K562 (cell line): Measurements from ENCODE around the gene CUEDC2. TPM values are rescaled to one million over a fixed set of nuclear protein-coding genes. Genes with fewer than 3 reads are reported as not detected.

Experiments
- CCNT2 ChIP-seq: IDR thresholded peaks from 2 replicates; pipeline ENCODE4 v1.6.1; 2011; ENCODE audit warnings: borderline replicate concordance, low read depth, mild to moderate bottlenecking, moderate library complexity, mixed read lengths, low read length; ENCODE audit not compliant: insufficient read length; ENCODE audit errors: extremely low read depth
- ELF4 ChIP-seq: fragments of 450-650 bp; formaldehyde crosslinking; IDR thresholded peaks from 2 replicates; pipeline ENCODE4 v1.4.0; 2022; ENCODE audit warnings: missing genetic modification characterization
- EP400 ChIP-seq: fragments of 450-650 bp; IDR thresholded peaks from 2 replicates; pipeline ENCODE4 v1.6.1; 2017; ENCODE audit warnings: antibody characterized with exemption, mild to moderate bottlenecking, moderate library complexity
- FOXK1 ChIP-seq: sonication (generic); formaldehyde crosslinking; IDR thresholded peaks from 2 replicates; pipeline ENCODE4 v1.8.0; 2022; ENCODE audit warnings: missing genetic modification reagents, mild to moderate bottlenecking, borderline replicate concordance
- KAT2B ChIP-seq: IDR thresholded peaks from one replicate; pipeline ENCODE4 v1.6.1; 2012; ENCODE audit warnings: low read depth, mild to moderate bottlenecking, control low read depth, inconsistent platforms, low read length, moderate library complexity
- KDM1A ChIP-seq, 2 experiments: fragments of 450-650 bp; IDR thresholded peaks; 2 replicates each; pipeline ENCODE4 v1.6.1; 2016; ENCODE audit warnings: mild to moderate bottlenecking in 2 of 2
- NUFIP1 ChIP-seq: fragments of 450-650 bp; IDR thresholded peaks from 2 replicates; pipeline ENCODE4 v1.6.1; 2018; ENCODE audit not compliant: partially characterized antibody
- PHB2 ChIP-seq: fragments of 450-650 bp; IDR thresholded peaks from 2 replicates; pipeline ENCODE4 v1.6.1; 2017; ENCODE audit warnings: low read depth
- RAD51 ChIP-seq: fragments of 450-650 bp; IDR thresholded peaks from 2 replicates; pipeline ENCODE4 v1.7.1; 2016; ENCODE audit warnings: low read depth, mild to moderate bottlenecking, borderline replicate concordance
- RBM22 ChIP-seq: fragments of 200-400 bp; formaldehyde crosslinking; IDR thresholded peaks from 2 replicates; pipeline ENCODE4 v1.6.1; 2018; ENCODE audit warnings: low read length, low read depth; ENCODE audit not compliant: poor library complexity, severe bottlenecking
- SAFB ChIP-seq: fragments of 200-400 bp; formaldehyde crosslinking; IDR thresholded peaks from 2 replicates; pipeline ENCODE4 v1.6.1; 2017; ENCODE audit warnings: low read depth, low read length, borderline replicate concordance
- SIX5 ChIP-seq, 2 experiments: IDR thresholded peaks; 2 replicates each; pipeline ENCODE4 v1.6.1; 2011; ENCODE audit warnings: low read length in 2 of 2, borderline replicate concordance in 1 of 2, low read depth in 1 of 2, mild to moderate bottlenecking in 1 of 2, moderate library complexity in 1 of 2; ENCODE audit not compliant: insufficient read depth in 1 of 2
- TSHZ1 ChIP-seq: fragments of 250-450 bp; sonication (Bioruptor Pico); IDR thresholded peaks from 2 replicates; pipeline ENCODE4 v1.4.0; 2020; ENCODE audit warnings: mild to moderate bottlenecking, moderate library complexity
- ZNF282 ChIP-seq: sonication (generic); formaldehyde crosslinking; IDR thresholded peaks from 2 replicates; pipeline ENCODE4 v1.8.1; 2023; ENCODE audit warnings: missing genetic modification reagents
- ZNF3 ChIP-seq: fragments of 250-450 bp; sonication (Bioruptor Pico); IDR thresholded peaks from 2 replicates; pipeline ENCODE4 v1.5.0; 2021; ENCODE audit warnings: mild to moderate bottlenecking, moderate library complexity
- ZNF696 ChIP-seq: fragments of 250-450 bp; sonication (Bioruptor Pico); conservative IDR thresholded peaks from 2 replicates; pipeline ENCODE4 v1.4.0; 2020; ENCODE audit warnings: mild to moderate bottlenecking, moderate library complexity
- ZNF766 ChIP-seq: fragments of 200-800 bp; sonication (Bioruptor generic); conservative IDR thresholded peaks from 2 replicates; pipeline ENCODE4 v1.6.1; 2016; ENCODE audit warnings: missing genetic modification characterization, missing compliant biosample characterization
- ZNF778 ChIP-seq: fragments of 450-650 bp; formaldehyde crosslinking; IDR thresholded peaks from 2 replicates; pipeline ENCODE4 v1.4.0; 2020; ENCODE audit warnings: mild to moderate bottlenecking, moderate library complexity
- polyA plus RNA-seq, 8 experiments: library from polyadenylated mRNA; depleted of rRNA in 4 of 8; stranded (reverse) in 5 of 8; unstranded in 3 of 8; fragments of >200 nt; fragmentation: Nextera tagmentation in 2 of 8; fragmentation: Illumina TruSeq in 1 of 8; extraction: Ambion mirVana in 2 of 8; extraction: Trizol in 1 of 8; gene quantifications; 2 replicates each; pipeline versions ENCODE4 v1.2.1 to v1.2.3, GENCODE V29; 2011 to 2014; ENCODE audit warnings: inconsistent platforms in 1 of 8, missing spikeins in 1 of 8
- total RNA-seq, 7 experiments: library from RNA; depleted of rRNA in 6 of 7; stranded (reverse); fragments of >200 nt in 6 of 7; fragmentation: Illumina TruSeq in 2 of 7; extraction: Trizol in 2 of 7; gene quantifications; 2 replicates each; pipeline versions ENCODE4 v1.2.1 to v1.2.3, GENCODE V29; 2011 to 2021; ENCODE audit warnings: low replicate concordance in 1 of 7
- TF ChIP-seq, protein P1 (sequence below): fragments of 200-800 bp; sonication (Bioruptor generic); IDR thresholded peaks from 2 replicates; pipeline ENCODE4 v1.6.1; 2017; ENCODE audit warnings: missing genetic modification characterization, missing compliant biosample characterization
- TF ChIP-seq, protein P2 (sequence below): fragments of 450-650 bp; IDR thresholded peaks from 2 replicates; pipeline ENCODE4 v1.6.1; 2016; ENCODE audit warnings: borderline replicate concordance

Gene CUEDC2
- total and polyA plus RNA-seq, 9 of the 15 experiments (the other 6 are each of a cell fraction or from before 2014, with no cell fraction given) = 8.5 to 48.9 (median 27.4) TPM

DNA sequence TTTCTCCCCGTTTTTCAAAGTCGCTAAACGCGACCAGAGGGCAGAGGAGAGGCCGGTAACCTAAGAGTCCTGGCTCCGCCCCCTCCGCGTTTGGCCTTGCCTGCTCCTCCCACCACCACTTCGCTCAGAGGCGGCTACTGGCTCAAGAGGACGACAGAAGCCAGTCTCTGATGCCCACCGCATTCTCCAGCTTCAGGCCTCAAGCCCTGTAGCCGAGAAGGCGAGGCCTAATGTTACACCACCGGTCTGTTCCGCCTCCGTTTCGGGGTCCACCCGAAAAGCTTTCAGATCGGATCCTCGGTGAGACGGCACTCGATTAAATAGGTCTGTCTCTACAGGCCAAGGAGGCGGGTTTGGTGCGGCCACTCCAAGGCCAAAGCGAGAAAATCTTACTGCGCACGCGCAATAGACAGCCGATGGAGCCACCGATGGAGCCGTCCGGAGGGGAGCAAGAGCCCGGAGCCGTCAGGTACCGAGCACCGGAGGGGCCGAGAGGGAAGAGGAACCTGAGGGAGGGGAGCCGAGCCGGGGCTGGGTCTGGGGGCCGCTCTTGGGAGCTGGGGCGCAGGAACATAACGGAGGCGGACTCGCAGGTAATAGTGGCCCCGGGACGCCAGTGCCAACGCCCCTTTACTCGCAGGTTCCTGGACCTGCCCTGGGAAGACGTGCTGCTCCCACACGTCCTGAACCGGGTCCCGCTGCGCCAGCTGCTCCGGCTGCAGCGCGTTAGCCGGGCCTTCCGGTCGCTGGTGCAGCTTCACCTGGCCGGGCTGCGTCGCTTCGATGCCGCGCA is 11.5 kb downstream of the CUEDC2 start, which contains the start of gene FBXL15 (continued):
- TF ChIP-seq, protein P1, sequence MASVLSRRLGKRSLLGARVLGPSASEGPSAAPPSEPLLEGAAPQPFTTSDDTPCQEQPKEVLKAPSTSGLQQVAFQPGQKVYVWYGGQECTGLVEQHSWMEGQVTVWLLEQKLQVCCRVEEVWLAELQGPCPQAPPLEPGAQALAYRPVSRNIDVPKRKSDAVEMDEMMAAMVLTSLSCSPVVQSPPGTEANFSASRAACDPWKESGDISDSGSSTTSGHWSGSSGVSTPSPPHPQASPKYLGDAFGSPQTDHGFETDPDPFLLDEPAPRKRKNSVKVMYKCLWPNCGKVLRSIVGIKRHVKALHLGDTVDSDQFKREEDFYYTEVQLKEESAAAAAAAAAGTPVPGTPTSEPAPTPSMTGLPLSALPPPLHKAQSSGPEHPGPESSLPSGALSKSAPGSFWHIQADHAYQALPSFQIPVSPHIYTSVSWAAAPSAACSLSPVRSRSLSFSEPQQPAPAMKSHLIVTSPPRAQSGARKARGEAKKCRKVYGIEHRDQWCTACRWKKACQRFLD (CRISPR knock-in tag) = no peak
- no peak for TF ChIP-seq ZNF3 (CRISPR knock-in tag)
- no peak for TF ChIP-seq ZNF282 (CRISPR knock-in tag)
- TF ChIP-seq NUFIP1 = no peak
- TF ChIP-seq PHB2 = no peak
- no peak for TF ChIP-seq RBM22
- peak; percentile 76 for TF ChIP-seq EP400
- TF ChIP-seq KAT2B = no peak
- TF ChIP-seq SIX5 (IDR thresholded peaks at IDR 0.05; ENCODE audit: borderline replicate concordance in 1 of 2, insufficient read depth in 1 of 2, low read depth in 1 of 2, low read length in 2 of 2) = peak in 1 of 2 experiments; percentile 23; a peak in 2 of 4 replicates
- TF ChIP-seq SAFB = no peak
- no peak for TF ChIP-seq TSHZ1 (CRISPR knock-in tag)
- no peak for TF ChIP-seq ZNF766
- no peak for TF ChIP-seq RAD51
- TF ChIP-seq, protein P2, sequence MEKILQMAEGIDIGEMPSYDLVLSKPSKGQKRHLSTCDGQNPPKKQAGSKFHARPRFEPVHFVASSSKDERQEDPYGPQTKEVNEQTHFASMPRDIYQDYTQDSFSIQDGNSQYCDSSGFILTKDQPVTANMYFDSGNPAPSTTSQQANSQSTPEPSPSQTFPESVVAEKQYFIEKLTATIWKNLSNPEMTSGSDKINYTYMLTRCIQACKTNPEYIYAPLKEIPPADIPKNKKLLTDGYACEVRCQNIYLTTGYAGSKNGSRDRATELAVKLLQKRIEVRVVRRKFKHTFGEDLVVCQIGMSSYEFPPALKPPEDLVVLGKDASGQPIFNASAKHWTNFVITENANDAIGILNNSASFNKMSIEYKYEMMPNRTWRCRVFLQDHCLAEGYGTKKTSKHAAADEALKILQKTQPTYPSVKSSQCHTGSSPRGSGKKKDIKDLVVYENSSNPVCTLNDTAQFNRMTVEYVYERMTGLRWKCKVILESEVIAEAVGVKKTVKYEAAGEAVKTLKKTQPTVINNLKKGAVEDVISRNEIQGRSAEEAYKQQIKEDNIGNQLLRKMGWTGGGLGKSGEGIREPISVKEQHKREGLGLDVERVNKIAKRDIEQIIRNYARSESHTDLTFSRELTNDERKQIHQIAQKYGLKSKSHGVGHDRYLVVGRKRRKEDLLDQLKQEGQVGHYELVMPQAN = peak; percentile 71; the same call in 1 of the 2 replicates
- no peak for TF ChIP-seq ZNF778
- TF ChIP-seq ELF4 (CRISPR knock-in tag) = no peak
- TF ChIP-seq KDM1A (IDR thresholded peaks at IDR 0.05) = no peak
- no peak for TF ChIP-seq ZNF696 (CRISPR knock-in tag)
- TF ChIP-seq CCNT2 = no peak
- TF ChIP-seq FOXK1 (CRISPR knock-in tag) = no peak
